ENCODE results near the gene CNTNAP2.

The CNTNAP2 gene

GRCh38 chr7:146090023-146090645, 26.5 kb upstream of the CNTNAP2 start:
- peak; percentile 62 for DNase-seq

GRCh38 chr7:146094356-146094755, 22.2 kb upstream of the CNTNAP2 start:
- no CpG with 5 or more reads among the region's 4 CpGs for WGBS (ENCODE audit: extremely low coverage, insufficient coverage, low lambda C conversion rate)
- H3K18ac ChIP-seq (ENCODE audit: low read length): no peak overlapping the region
- no peak overlapping the region for H3K4ac ChIP-seq (ENCODE audit: low read depth, low read length)
- no peak overlapping the region for H3K4me3 ChIP-seq (ENCODE audit: low read length)
- no peaks in the 10 kb centered on the region for H3K4me1 ChIP-seq (ENCODE audit: control insufficient read depth, low read depth, low read length)
- no peak overlapping the region for H4K8ac ChIP-seq (ENCODE audit: low read depth, low read length)
- H2BK5ac ChIP-seq (ENCODE audit: low read length): no peak overlapping the region
- H3K27ac ChIP-seq (ENCODE audit: low read depth, low read length): no peak overlapping the region
- H4K5ac ChIP-seq (ENCODE audit: low read length): no peak overlapping the region
- DNase-seq: no peak
- H2BK120ac ChIP-seq (ENCODE audit: low read depth, low read length): no peak overlapping the region
- no peak overlapping the region for H3K23ac ChIP-seq (ENCODE audit: low read length)
- H3K27me3 ChIP-seq (ENCODE audit: insufficient read depth, low read length, poor library complexity): no peaks in the 10 kb centered on the region
- no peaks in the 10 kb centered on the region for H3K79me2 ChIP-seq (ENCODE audit: control insufficient read depth, insufficient read depth, low read length)
- H3K4me2 ChIP-seq (ENCODE audit: low read length): no peak overlapping the region
- H3K56ac ChIP-seq (ENCODE audit: low read length): no peak overlapping the region
- H3K36me3 ChIP-seq (ENCODE audit: control insufficient read depth, insufficient read depth, low read length): no peaks in the 10 kb centered on the region
- no peak overlapping the region for H3K9ac ChIP-seq (ENCODE audit: low read length)
- H2AK5ac ChIP-seq (ENCODE audit: low read length): no peak overlapping the region
- no peaks in the 10 kb centered on the region for H3K79me1 ChIP-seq (ENCODE audit: low read length)
- no peak overlapping the region for H2BK15ac ChIP-seq (replicated peaks; ENCODE audit: low read depth)

More at GRCh38 chr7:146090023-146090645, 26.5 kb upstream of the CNTNAP2 start:
- Histone ChIP-seq H3K4me3 (ENCODE audit: low read length) (no peak overlapping the region), H4K5ac (ENCODE audit: low read length) (no peak overlapping the region), H3K36me3 (ENCODE audit: control insufficient read depth, insufficient read depth, low read length) (no peaks in the 10 kb centered on the region), H3K79me2 (ENCODE audit: control insufficient read depth, insufficient read depth, low read length) (no peaks in the 10 kb centered on the region), H2BK5ac (ENCODE audit: low read length) (no peak overlapping the region), H3K9ac (ENCODE audit: low read length) (no peak overlapping the region), H2AK5ac (ENCODE audit: low read length) (no peak overlapping the region), H3K18ac (ENCODE audit: low read length) (no peak overlapping the region), H3K4me2 (ENCODE audit: low read length) (no peak overlapping the region), H3K4me1 (ENCODE audit: control insufficient read depth, low read depth, low read length) (no peaks in the 10 kb centered on the region), H2BK15ac (replicated peaks; ENCODE audit: low read depth) (no peak overlapping the region), H3K27ac (ENCODE audit: low read depth, low read length) (no peak overlapping the region), H4K8ac (ENCODE audit: low read depth, low read length) (no peak overlapping the region), H3K27me3 (ENCODE audit: insufficient read depth, low read length, poor library complexity) (no peaks in the 10 kb centered on the region), H3K79me1 (ENCODE audit: low read length) (no peaks in the 10 kb centered on the region), H3K56ac (ENCODE audit: low read length) (no peak overlapping the region), H3K4ac (ENCODE audit: low read depth, low read length) (no peak overlapping the region), H3K23ac (ENCODE audit: low read length) (no peak overlapping the region), H2BK120ac (ENCODE audit: low read depth, low read length) (no peak overlapping the region)
- WGBS (ENCODE audit: extremely low coverage, insufficient coverage, low lambda C conversion rate): no CpG with 5 or more reads among the region's 4 CpGs

DNA sequence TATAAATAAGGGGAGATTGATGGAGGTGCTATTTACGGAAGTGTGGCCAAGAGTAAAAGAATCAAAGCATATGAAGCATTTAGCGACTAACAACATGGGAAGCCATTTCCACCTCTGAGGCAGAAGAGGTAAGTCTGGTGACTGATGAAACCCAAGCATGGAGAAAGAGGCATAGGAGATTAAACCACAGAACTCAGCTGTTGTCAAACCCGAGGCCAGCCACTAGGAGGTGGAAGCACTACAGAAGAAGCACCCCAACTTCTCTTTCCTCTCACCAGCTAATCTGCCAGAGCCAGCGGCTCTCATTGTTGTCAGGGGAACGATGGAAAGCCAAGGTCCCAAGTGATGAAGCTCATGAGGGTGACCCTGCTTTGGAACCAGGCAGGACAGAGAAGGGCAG, 19.6 kb upstream of the CNTNAP2 start:
- Histone ChIP-seq H3K4me1 (ENCODE audit: control insufficient read depth, low read depth, low read length) (no peaks in the 10 kb centered on the region), H3K36me3 (ENCODE audit: control insufficient read depth, insufficient read depth, low read length) (no peaks in the 10 kb centered on the region), H3K4me3 (ENCODE audit: low read length) (no peak overlapping the region), H3K79me2 (ENCODE audit: control insufficient read depth, insufficient read depth, low read length) (no peaks in the 10 kb centered on the region), H2BK15ac (replicated peaks; ENCODE audit: low read depth) (no peak overlapping the region), H4K5ac (ENCODE audit: low read length) (no peak overlapping the region), H3K79me1 (ENCODE audit: low read length) (no peaks in the 10 kb centered on the region), H3K27me3 (ENCODE audit: insufficient read depth, low read length, poor library complexity) (no peaks in the 10 kb centered on the region), H3K56ac (ENCODE audit: low read length) (no peak overlapping the region), H3K9ac (ENCODE audit: low read length) (no peak overlapping the region), H3K18ac (ENCODE audit: low read length) (no peak overlapping the region), H3K4me2 (ENCODE audit: low read length) (no peak overlapping the region), H2AK5ac (ENCODE audit: low read length) (no peak overlapping the region), H3K4ac (ENCODE audit: low read depth, low read length) (no peak overlapping the region), H4K8ac (ENCODE audit: low read depth, low read length) (no peak overlapping the region), H2BK5ac (ENCODE audit: low read length) (no peak overlapping the region), H3K27ac (ENCODE audit: low read depth, low read length) (no peak overlapping the region), H3K23ac (ENCODE audit: low read length) (no peak overlapping the region), H2BK120ac (ENCODE audit: low read depth, low read length) (no peak overlapping the region)
- peak; percentile 75 for DNase-seq
- no CpG with 5 or more reads among the region's 5 CpGs for WGBS (ENCODE audit: extremely low coverage, insufficient coverage, low lambda C conversion rate)

DNA sequence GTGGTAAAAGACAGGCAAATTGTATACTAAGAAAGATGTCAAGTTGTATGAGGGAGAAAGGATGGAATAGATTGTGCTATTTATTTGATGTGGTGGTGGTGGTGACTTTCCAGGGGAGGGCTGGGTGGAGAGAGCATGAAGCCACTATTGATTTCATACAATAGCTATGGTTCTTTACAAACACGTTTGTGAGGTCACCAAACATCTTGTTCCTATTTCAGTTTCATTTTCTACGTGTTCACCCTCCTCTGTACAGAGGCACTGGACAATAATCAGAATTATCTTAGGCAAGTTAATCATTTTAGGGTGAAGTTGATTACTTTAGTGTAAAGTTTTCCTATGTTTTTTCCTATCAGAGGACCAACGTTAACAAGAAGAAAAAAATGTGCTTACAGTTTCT, 10.3 kb upstream of the CNTNAP2 start:
- no peak overlapping the region for H3K27ac ChIP-seq (ENCODE audit: low read depth, low read length)
- H2BK5ac ChIP-seq (ENCODE audit: low read length): no peak overlapping the region
- H3K4me1 ChIP-seq (ENCODE audit: control insufficient read depth, low read depth, low read length): no peaks in the 10 kb centered on the region
- H4K8ac ChIP-seq (ENCODE audit: low read depth, low read length): no peak overlapping the region
- no peak overlapping the region for H3K4ac ChIP-seq (ENCODE audit: low read depth, low read length)
- no peak for DNase-seq
- no peak overlapping the region for H4K5ac ChIP-seq (ENCODE audit: low read length)
- H3K79me1 ChIP-seq (ENCODE audit: low read length): no peaks in the 10 kb centered on the region
- no peaks in the 10 kb centered on the region for H3K27me3 ChIP-seq (ENCODE audit: insufficient read depth, low read length, poor library complexity)
- no peak overlapping the region for H3K56ac ChIP-seq (ENCODE audit: low read length)
- H3K4me3 ChIP-seq (ENCODE audit: low read length): no peak overlapping the region
- no peak overlapping the region for H3K4me2 ChIP-seq (ENCODE audit: low read length)
- no peak overlapping the region for H3K23ac ChIP-seq (ENCODE audit: low read length)
- no peak overlapping the region for H3K18ac ChIP-seq (ENCODE audit: low read length)
- no peak overlapping the region for H2BK15ac ChIP-seq (replicated peaks; ENCODE audit: low read depth)
- no peak overlapping the region for H3K9ac ChIP-seq (ENCODE audit: low read length)
- no peaks in the 10 kb centered on the region for H3K36me3 ChIP-seq (ENCODE audit: control insufficient read depth, insufficient read depth, low read length)
- WGBS (ENCODE audit: extremely low coverage, insufficient coverage, low lambda C conversion rate): no CpG with 5 or more reads among the region's 3 CpGs
- no peak overlapping the region for H2AK5ac ChIP-seq (ENCODE audit: low read length)
- H2BK120ac ChIP-seq (ENCODE audit: low read depth, low read length): no peak overlapping the region
- no peaks in the 10 kb centered on the region for H3K79me2 ChIP-seq (ENCODE audit: control insufficient read depth, insufficient read depth, low read length)

DNA sequence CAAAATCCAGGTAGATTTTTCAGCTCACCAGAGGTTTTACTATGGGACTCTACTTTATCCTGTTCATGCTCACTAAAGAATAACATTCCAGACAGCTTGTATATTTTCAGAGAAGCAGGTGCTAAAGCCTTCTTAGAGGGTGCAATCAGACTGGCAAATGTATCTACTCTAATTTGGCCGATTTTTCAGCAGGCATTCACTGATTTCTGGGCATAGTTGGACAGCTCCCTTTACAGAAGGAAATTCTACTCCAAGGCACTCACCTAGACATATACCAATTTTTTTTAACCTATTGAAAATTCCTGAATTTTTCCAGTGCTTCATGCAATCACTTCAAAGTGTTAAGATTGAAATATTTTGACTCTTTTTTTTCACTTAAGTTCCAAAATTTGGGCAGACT, 3.8 kb upstream of the CNTNAP2 start:
- no peaks in the 10 kb centered on the region for H3K79me2 ChIP-seq (ENCODE audit: control insufficient read depth, insufficient read depth, low read length)
- H4K8ac ChIP-seq (ENCODE audit: low read depth, low read length): no peak overlapping the region
- no peak overlapping the region for H2BK120ac ChIP-seq (ENCODE audit: low read depth, low read length)
- no peak overlapping the region for H3K9ac ChIP-seq (ENCODE audit: low read length)
- H3K4me3 ChIP-seq (ENCODE audit: low read length): no peak overlapping the region
- no peaks in the 10 kb centered on the region for H3K79me1 ChIP-seq (ENCODE audit: low read length)
- H3K36me3 ChIP-seq (ENCODE audit: control insufficient read depth, insufficient read depth, low read length): no peaks in the 10 kb centered on the region
- H3K27ac ChIP-seq (ENCODE audit: low read depth, low read length): no peak overlapping the region
- no peak overlapping the region for H2BK5ac ChIP-seq (ENCODE audit: low read length)
- no peak overlapping the region for H3K23ac ChIP-seq (ENCODE audit: low read length)
- peaks cover 2% of the 10 kb centered on the region for H3K4me1 ChIP-seq (ENCODE audit: control insufficient read depth, low read depth, low read length)
- H2BK15ac ChIP-seq (replicated peaks; ENCODE audit: low read depth): no peak overlapping the region
- H3K4me2 ChIP-seq (ENCODE audit: low read length): no peak overlapping the region
- DNase-seq: no peak
- no peak overlapping the region for H2AK5ac ChIP-seq (ENCODE audit: low read length)
- no peak overlapping the region for H3K56ac ChIP-seq (ENCODE audit: low read length)
- H3K18ac ChIP-seq (ENCODE audit: low read length): no peak overlapping the region
- no peak overlapping the region for H4K5ac ChIP-seq (ENCODE audit: low read length)
- WGBS (ENCODE audit: extremely low coverage, insufficient coverage, low lambda C conversion rate): no CpG with 5 or more reads among the region's 1 CpG
- no peaks in the 10 kb centered on the region for H3K27me3 ChIP-seq (ENCODE audit: insufficient read depth, low read length, poor library complexity)
- H3K4ac ChIP-seq (ENCODE audit: low read depth, low read length): no peak overlapping the region

- WGBS (ENCODE audit: extremely low coverage, insufficient coverage, low lambda C conversion rate): no CpG with 5 or more reads among the region's 15 CpGs
- no peaks in the 10 kb centered on the region for H3K27me3 ChIP-seq (ENCODE audit: insufficient read depth, low read length, poor library complexity)
Observed at GRCh38 chr7:146115548-146115850, 1.1 kb upstream of the CNTNAP2 start.

More at GRCh38 chr7:146115548-146115850, 1.1 kb upstream of the CNTNAP2 start:
- H3K79me2 ChIP-seq (ENCODE audit: control insufficient read depth, insufficient read depth, low read length): no peaks in the 10 kb centered on the region
- H3K23ac ChIP-seq (ENCODE audit: low read length): no peak overlapping the region
- no peak overlapping the region for H3K18ac ChIP-seq (ENCODE audit: low read length)
- no peaks in the 10 kb centered on the region for H3K36me3 ChIP-seq (ENCODE audit: control insufficient read depth, insufficient read depth, low read length)
- H4K5ac ChIP-seq (ENCODE audit: low read length): no peak overlapping the region
- H3K4me1 ChIP-seq (ENCODE audit: control insufficient read depth, low read depth, low read length): peaks cover 2% of the 10 kb centered on the region
- no peak overlapping the region for H3K4ac ChIP-seq (ENCODE audit: low read depth, low read length)
- H3K4me2 ChIP-seq (ENCODE audit: low read length): peak overlapping the region; percentile 3
- H2BK15ac ChIP-seq (replicated peaks; ENCODE audit: low read depth): no peak overlapping the region
- H3K56ac ChIP-seq (ENCODE audit: low read length): no peak overlapping the region
- H3K27ac ChIP-seq (ENCODE audit: low read depth, low read length): no peak overlapping the region
- H2BK120ac ChIP-seq (ENCODE audit: low read depth, low read length): no peak overlapping the region
- H2AK5ac ChIP-seq (ENCODE audit: low read length): no peak overlapping the region
- no peak overlapping the region for H2BK5ac ChIP-seq (ENCODE audit: low read length)
- no peak for DNase-seq
- no peak overlapping the region for H3K4me3 ChIP-seq (ENCODE audit: low read length)
- no peaks in the 10 kb centered on the region for H3K79me1 ChIP-seq (ENCODE audit: low read length)
- no peak overlapping the region for H3K9ac ChIP-seq (ENCODE audit: low read length)
- H4K8ac ChIP-seq (ENCODE audit: low read depth, low read length): no peak overlapping the region
